NCI-H1092 (cell line): ENCODE results near the gene POTEH.
"Not testable (repeated sequence)": the region's sequence is repeated elsewhere in the genome, so short reads cannot be mapped to it uniquely, and the experiment has no call there.

ENCODE experiments used
- DNase-seq: peaks from one replicate; lab custom pipeline; 2025; lab: John Stamatoyannopoulos, UW

Gene POTEH

DNA sequence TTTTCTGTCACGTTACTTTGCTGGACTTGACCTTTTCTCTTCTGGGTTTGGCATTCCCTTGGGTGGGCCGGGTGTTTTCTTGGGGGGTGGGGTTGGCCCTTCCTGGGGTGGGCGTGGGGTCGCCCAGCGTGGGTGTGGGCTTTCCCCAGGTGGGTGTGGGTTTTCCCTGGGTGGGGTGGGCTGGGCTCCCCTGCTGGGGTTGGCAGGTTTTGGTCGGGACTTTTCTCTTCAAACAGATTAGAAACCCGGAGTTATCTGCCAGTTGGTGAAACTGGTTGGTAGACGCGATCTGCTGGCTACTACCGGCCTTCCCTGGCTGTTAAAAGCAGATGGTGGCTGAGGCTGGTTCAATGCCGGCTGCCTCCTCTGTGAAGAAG lies at the start of gene POTEH:
Gene POTEH, plus strand, starts transcription at position 278 of the 377 bp plus-strand sequence. Its CDS starts 52 bp downstream, at position 330.
- not testable (repeated sequence) for DNase-seq

DNA sequence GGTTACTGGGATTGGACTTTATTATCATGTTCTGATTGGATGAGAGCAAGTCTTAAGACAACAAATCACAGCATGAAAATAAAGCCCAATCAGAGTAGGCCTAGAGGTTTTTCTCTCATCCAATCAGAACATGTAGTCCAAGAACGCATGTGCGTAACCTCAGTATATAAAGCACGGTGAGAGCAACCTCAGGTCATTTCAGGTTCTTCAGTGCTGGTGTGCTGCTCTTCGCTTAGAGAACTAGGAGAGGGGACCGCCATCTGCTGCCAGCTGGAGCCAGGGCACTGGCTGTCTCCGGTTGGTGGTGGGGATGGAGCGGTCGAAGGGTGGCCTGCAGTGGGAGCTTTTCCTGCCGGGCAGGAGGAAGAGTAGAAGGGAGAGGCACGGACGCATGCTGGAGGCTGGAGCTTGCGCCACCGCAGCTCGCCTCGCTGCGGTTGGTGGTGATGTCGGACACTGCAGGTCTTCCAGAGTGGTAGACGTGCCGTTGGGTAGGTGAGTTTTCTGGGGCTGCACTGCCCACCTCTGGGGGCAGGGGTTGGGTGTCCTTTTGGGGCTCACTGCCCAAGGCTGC lies 47.5 kb upstream of the POTEH start:
- not testable (repeated sequence) for DNase-seq

DNA sequence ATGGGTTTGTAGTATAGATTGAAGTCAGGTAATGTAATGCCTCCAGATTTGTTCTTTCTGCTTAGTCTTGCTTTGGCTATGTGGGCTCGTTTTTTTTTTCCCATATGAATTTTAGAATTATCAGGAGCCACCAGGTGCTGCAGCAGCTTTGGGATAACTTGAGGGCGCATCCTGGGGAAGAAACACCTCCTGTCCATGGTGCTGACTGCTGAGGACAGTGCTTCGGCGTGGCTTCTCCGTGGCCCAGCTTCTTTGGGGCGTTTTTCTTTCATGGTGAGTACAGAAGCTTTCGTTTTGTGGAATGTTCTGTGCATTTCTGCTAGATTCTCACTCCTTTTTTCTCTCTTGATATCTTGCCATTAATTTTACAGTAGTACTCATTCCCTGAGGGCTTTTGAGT lies 37.9 kb upstream of the POTEH start:
- DNase-seq, result not testable (repeated sequence)

DNA sequence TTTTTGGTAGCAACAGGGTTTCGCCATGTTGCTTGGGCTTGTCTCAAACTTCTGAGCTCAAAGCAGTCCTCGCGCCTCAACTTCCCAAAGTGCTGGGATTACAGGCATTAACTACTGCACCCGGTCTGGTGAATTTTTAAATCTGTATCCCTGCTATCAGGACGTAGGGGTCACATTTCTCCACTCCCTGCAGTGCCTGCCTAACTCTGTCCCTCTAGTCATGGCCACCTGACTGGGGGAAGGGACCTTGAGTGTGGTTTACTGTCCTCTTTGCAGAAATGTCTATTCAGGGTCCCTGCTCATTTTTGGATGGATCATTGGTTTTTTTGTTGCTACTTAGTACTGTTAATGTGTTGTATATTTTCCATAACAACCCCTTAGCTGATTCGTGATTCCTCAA lies 37.1 kb upstream of the POTEH start:
- DNase-seq, result not testable (repeated sequence)

DNA sequence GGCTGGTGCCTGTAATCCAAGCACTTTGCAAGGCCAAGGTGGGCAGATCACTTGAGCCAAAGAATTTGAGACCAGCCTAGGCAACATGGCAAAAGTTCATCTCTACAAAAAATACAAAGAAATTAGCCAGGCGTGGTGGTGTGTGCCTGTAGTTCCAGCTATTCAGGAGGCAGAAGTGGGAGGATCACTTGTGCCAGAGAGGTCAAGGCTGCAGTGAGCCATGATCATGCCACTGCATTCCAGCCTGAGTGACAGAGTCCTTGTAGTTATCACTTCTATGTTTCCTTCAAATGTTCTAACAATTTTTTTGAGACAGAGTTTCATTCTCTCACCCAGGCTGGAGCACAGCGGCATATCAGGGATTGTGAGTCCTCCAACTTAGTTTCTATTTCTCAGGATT lies 36.6 kb upstream of the POTEH start:
- not testable (repeated sequence) for DNase-seq

DNA sequence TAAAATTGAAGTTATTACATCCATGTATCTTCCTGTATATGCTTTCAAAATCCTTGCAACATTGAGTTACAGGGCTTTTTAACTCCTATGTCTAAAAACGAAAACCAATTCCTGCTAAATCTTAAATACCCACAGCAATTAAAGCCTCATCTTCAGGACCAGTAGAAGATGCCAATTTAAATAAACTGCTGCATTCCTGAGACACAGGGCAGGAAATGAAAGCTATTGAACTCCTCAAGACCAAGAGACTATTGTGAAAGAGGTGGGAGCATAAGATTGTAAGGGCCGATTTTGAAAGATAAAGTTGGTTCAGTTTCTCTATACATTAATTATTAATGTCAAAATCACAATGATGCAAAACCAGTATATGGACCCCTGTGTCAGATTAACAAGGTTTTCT lies 28.7 kb upstream of the POTEH start:
- DNase-seq, result not testable (repeated sequence)

DNA sequence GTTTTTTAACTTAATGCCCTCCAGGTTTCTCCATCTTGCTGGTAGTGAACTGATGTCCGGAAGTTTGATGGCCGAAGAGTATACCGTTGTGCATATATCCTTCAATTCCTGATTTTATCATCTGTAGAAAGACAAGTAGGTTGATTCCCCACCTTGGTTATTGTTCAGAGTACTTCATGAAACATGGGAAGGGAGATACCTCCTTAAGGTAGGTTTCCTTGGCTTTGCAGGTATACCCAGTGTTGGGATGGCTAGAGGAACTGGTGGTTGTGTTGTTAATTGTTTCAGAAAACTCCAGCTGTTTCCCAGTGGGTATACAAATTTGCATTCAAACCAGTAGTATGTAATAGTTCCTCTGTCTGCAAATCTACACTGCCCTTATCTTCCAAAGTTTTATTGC lies 25.1 kb upstream of the POTEH start:
- DNase-seq, result not testable (repeated sequence)

DNA sequence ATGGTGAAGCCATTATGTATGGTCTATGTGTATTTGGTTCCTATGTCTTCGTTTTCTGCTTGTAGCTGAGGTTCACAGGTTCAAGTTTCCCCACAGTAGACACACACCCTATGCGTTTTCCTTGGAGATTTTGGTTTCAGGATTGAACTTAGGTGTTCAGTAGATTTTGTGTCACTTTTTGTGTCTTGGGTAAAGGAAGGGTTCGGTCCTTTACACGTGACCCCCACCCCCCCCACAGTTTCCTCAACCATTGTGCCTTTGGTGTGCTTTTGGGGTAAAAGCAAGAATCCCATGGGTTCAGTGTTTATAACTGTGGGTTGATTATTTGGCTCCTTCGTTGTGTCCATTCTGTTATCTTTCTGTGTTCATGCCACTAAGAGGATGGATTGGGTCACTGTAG lies 24.3 kb upstream of the POTEH start:
- not testable (repeated sequence) for DNase-seq

DNA sequence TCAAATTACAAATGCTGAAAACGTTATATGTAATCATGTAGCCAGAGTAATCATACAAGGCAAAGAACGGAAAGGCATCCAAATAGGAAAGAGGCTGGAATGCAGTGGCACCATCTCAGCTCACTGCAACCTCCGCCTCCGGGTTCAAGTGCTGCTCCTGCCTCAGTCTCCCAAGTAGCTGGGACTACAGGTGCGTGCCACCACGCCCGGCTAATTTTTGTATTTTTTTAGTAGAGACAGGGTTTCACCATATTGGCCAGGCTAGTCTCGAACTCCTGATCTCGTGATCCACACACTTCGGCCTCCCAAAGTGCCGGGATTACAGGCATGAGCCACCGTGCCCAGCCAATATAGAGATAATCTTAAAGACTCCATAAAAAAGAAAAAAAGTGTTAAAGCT lies 20.4 kb upstream of the POTEH start:
- not testable (repeated sequence) for DNase-seq

DNA sequence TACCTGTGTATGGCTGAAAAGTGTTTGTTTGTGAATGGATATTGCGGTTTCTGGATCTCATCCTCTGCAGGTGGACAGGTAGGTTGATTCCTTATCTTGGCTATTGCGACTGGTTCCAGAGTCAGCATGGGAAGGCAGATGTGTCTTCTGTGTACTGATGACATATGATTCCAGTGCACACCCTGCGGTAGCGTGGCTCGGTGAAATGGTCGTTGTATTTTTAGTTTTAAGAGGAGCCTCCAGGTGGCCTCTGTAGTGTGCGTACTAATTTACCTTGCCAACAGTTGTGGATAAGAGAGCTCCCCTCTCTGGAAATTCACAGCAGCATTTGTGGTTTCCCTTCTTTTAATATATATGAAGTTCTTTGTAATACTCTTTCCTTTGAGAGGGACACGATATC lies 10.1 kb upstream of the POTEH start:
- DNase-seq, result not testable (repeated sequence)

DNA sequence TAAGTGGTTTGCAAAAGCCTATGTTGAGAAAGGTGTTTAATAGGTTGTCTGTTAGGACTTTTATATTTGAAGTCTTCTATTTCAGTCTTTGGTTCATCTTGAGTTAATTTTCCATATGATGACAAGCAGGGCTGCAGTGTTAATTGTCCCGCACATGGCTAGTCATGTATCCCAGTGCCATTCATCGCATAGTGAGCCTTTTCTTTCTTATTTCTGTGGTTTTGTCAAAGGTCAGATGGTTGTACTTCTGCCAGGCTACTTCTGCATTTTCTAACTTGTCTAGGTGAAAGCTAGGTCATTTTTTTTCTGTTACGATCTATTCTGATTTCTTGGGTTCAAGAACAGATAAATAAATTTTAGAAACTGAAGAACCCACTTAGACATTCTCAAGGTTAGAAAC lies 5.7 kb upstream of the POTEH start:
- DNase-seq, result not testable (repeated sequence)

DNA sequence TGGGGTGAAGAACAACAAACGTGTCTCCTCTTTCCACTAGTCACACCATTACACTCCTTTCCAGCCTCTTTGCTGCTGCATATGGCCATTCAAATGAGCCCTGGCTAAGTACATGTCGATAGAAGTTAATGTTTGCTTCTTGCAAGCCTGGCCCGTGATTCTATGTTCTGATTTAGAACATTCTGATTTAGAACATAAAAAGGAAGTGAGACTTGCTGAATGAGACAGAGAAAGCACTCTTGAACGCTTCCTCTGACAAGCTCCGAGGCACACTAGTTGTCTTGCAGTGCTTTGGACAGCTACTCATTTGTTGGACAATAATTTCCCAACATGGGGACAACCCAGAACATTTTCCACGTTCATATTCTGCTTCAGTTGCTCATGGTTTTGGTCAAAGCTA lies 5.1 kb upstream of the POTEH start:
- DNase-seq, result not testable (repeated sequence)

DNA sequence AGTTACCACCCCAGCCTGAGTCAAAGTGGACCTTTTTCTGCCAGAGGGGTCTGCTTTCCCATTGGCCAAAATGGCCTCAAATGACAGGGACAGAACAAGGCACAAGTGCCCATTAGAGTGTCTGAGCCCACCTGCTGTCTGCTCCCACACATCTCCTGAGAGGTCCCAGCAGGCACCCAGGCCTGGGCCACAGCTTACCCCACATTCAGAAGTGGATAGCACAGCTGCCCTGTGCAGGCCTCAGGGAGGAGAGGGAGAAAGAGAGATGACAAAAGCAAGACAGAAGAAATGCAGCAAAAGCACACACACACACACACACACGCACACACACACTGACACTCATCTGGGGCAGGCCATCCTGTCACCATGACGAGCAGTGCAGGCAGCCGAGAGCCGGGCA lies 4.2 kb upstream of the POTEH start:
- DNase-seq, result not testable (repeated sequence)

DNA sequence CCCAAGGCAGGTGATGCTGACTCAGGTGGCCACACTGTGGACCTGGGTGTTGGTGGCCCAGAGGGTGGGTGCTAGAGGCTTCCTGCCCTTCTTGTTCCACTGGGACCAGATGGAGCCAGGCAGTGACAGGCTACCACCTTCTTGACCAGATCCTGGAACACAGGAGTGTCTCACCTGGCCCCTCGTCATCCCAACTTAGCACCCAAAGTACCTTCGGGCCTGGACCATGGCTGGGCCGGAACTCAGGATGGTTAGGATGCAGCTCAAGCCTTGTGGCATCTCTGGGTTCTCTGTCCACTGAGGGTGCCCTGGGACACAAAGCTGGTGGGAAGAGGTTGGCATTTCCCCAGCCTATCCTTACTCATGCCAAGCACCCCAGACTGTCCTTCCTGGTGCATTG lies 2.7 kb upstream of the POTEH start:
- not testable (repeated sequence) for DNase-seq

DNA sequence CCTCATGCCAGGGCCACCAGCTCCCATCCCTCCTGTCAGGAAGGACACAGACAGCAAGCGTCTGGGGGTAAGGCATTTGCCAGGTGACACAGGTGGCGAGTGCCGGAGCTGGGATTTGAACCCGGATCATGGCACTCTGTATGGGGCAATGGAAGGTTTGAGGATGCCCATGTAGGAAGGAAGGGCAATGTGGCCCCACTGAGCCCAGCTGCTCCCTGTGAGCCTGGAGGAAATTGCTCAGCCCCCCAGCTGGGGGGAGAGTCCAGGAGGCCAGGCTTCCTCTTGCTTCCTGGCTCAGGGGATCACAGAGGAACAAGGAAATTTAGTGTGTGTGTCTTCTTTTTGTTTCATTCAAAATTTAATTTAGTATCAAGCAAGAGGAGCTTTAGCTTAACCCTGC lies 2.1 kb upstream of the POTEH start:
- DNase-seq, result not testable (repeated sequence)

DNA sequence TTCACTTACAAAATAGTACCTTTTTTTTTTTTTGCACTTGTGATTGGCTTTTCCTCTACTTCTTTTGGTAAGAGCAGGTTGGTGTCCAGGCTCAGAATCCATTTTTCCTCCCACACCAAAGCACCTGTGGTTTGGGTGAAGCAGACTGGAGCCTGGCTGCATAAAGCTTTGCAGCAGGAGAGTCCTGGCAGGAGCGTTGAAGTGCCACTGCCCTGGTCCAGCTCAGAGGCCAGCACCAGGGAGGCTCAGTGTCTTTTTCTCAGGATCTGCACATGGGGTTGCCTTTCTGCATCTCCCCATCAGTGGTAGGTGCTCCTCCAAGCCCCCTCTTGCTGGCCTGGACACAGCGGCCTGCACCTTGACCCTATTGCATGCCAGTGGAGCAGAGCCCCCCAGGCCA lies 1.7 kb upstream of the POTEH start:
- not testable (repeated sequence) for DNase-seq

DNA sequence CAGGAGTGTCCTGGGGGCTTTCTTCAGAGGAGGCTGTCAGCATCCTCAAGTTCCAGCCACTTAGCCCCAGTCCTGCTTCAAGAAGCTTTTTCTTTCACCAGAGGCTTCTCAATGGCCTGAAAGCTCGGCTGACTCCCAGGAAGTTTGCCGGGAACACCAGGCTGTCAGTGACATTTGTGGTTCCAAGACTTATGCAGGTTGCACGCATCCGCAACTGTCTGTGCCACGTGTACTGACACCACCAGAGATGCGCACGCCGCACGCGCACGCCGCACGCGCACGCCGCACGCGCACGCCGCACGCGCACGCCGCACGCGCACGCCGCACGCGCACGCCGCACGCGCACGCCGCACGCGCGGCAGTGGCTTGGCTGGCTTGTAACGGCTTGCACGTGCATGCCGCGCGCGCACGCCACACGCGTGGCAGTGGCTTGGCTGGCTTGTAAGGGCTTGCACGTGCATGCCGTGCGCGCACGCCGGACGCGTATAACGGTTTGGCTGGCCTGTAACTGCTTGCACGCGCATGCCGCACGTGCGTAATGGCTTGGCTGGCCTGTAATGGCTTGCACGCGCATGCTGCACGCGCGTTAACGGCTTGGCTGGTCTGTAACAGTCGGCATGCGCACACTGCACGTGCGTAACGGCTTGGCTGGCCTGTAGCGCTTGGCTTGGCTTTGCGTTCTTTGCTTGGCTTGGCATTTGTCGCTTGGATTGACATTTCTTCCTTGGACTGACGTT lies 646 bp upstream of the POTEH start:
- DNase-seq, result not testable (repeated sequence)

DNA sequence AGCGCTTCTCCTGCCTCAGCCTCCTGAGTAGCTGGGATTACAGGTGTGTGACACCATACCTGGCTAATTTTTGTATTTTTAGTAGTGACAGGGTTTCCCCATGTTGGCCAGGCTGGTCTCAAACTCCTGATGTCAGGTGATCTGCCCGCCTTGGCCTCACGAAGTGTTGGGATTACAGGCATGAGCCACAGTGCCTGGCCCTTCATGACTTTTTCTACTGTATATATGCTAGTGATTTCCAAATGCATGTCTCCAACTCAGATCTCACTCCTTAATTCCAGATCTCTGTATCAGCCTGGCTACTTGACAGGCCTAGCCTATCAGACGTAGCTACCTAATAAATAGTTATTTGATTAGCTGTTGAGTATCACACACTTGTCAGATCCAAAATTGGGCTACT lies 23.8 kb downstream of the POTEH start:
- not testable (repeated sequence) for DNase-seq

DNA sequence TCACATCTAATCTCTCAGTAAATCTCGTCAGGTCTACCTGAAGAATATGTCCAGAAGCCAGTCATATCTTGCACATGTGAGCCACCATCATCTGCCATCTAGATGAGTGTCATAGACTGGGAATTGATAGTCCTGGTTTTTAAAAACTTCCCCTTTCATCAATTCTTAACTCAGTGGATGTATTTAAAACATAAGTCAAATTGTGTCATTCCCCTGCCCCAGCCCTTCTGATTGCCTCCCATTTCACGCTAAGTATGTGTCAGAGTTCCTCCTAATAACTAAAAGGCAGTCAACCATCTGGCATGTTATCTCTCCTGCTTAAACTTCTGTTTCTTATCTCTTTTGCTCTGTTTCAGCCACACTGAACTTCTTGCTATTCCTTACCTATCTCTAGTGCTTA lies 24.3 kb downstream of the POTEH start:
- DNase-seq, result not testable (repeated sequence)

DNA sequence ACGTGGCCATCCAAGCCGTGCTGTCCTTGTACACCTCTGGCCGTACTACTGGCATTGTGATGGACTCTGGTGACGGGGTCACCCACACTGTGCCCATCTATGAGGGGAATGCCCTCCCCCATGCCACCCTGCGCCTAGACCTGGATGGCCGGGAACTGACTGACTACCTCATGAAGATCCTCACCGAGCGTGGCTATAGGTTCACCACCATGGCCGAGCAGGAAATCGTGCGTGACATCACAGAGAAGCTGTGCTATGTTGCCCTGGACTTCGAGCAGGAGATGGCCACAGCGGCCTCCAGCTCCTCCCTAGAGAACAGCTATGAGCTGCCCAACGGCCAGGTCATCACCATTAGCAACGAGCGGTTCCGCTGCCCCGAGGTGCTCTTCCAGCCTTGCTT lies 32.1 kb downstream of the POTEH start:
- not testable (repeated sequence) for DNase-seq

DNA sequence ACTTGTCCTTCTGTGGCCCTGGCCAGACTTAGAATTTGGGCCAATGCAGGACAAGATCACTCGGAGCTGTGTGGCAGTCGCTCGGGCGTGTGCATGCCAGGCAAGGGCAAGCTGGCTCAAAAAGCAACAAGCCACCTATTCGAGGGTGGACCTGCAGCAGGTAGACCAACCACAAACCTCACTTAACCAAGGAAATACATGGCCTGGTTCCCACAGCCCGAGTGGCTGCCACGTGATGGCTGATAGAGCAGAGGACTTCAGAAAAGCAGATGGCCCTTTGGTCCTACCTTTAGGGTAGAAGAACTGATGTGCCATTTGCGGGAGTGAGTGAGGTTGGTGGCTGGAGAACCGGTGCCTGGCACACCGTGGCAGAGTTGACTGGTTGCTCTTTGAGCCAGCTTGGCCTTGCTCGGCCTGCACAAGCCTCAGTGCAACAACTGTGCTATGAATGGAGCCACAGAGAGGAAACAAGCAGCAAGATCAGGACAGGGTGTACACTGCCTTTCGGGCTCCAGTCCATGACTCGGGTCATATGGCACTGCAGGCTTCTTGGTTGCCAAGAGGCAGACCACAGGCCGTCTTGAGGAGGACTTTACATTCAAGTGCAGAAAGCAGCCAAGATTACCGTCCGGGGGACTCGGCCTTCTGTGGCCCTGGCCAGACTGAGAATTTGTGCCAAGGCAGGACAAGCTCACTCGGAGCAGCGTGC lies 39.5 kb downstream of the POTEH start:
- not testable (repeated sequence) for DNase-seq

DNA sequence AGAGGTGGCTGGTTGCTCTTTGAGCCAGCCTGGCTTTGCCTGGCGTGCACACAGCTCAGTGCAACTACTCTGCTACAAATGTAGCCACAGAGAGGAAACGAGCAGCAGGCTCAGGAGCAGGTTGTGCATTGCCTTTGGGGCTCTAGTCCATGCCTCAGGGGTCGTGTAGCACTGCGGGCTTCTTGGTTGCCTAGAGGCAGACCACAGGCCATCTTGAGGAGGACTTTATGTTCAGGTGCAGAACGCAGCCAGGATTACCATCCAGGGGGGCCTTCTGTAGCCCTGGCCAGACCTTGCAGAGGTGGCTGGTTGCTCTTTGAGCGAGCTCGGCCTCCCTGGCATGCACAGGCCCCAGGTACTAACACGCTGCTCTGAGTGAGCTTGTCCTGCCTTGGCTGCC lies 41.2 kb downstream of the POTEH start:
- not testable (repeated sequence) for DNase-seq

DNA sequence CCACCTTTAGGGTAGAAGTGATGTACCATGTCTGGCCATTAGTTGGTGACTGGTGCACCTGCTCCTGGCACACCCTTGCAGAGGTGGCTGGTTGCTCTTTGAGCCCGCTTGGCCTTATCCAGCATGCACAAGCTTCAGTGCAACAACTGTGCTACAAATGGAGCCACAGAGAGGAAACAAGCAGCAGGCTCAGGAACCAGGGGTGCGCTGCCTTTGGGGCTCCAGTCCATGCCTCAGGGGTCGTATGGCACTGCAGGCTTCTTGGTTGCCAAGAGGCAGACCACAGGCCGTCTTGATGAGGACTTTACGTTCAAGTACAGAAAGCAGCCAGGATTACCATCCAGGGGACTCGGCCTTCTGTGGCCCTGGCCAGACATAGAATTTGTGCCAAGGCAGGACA lies 44.6 kb downstream of the POTEH start:
- DNase-seq, result not testable (repeated sequence)
